HEK293 (cell line): ENCODE measurements around the gene ZCCHC7.

ENCODE experiments used
- CTCF ChIP-seq: fragments of 450-650 bp; formaldehyde crosslinking; IDR thresholded peaks from 2 replicates; pipeline ENCODE4 v1.5.1; 2016; ENCODE audit warnings: missing biosample characterization, missing genetic modification characterization
- INSM2 ChIP-seq: fragments of 450-650 bp; formaldehyde crosslinking; IDR thresholded peaks from 2 replicates; pipeline ENCODE4 v1.5.1; 2016; ENCODE audit warnings: missing biosample characterization, missing genetic modification characterization

GRCh38 chr9:37300620-37301019, 180.2 kb downstream of the ZCCHC7 start:
- TF ChIP-seq CTCF (tag by site-specific recombination) (no peak), INSM2 (tag by site-specific recombination) (no peak)
